Neutrophil (primary cell): ENCODE measurements around the gene ANKFY1.
A peak's percentile ranks its signal among the peaks of the same experiment; 100 is the strongest.

Experiments
- H3K27ac ChIP-seq: fragments of 200-600 bp; sonication (generic); 2 replicates; pipeline ENCODE4 v1.5.1; 2016; ENCODE audit warnings: mild to moderate bottlenecking, moderate library complexity
- H3K27me3 ChIP-seq: fragments of 200-600 bp; sonication (generic); 2 replicates; pipeline ENCODE4 v1.6.0; 2016; ENCODE audit warnings: mild to moderate bottlenecking
- H3K36me3 ChIP-seq: fragments of 200-600 bp; sonication (generic); 2 replicates; pipeline ENCODE4 v1.5.1; 2017
- H3K4me1 ChIP-seq, 2 experiments: fragments of 200-600 bp in 1 of 2; sonication (generic) in 1 of 2; 1 replicate in 1 of 2; 2 replicates in 1 of 2; pipeline versions ENCODE4 v1.5.1 to v1.6.1; 2013 to 2016; ENCODE audit warnings: low read depth in 1 of 2, low read length in 1 of 2, mild to moderate bottlenecking in 1 of 2, moderate library complexity in 1 of 2; ENCODE audit not compliant: control insufficient read depth in 1 of 2, insufficient read depth in 1 of 2
- H3K4me3 ChIP-seq, 2 experiments: fragments of 200-600 bp in 1 of 2; sonication (generic) in 1 of 2; 1 replicate in 1 of 2; 2 replicates in 1 of 2; pipeline ENCODE4 v1.5.1; 2013 to 2016; ENCODE audit warnings: low read depth in 1 of 2, low read length in 1 of 2, mild to moderate bottlenecking in 1 of 2, moderate library complexity in 1 of 2
- H3K9me3 ChIP-seq: fragments of 200-600 bp; sonication (generic); 2 replicates; pipeline ENCODE4 v1.5.1; 2016
- TF ChIP-seq, protein P1 (sequence below): fragments of 200-600 bp; sonication (generic); IDR thresholded peaks from 2 replicates; pipeline ENCODE4 v1.5.1; 2016; ENCODE audit warnings: antibody characterized with exemption

ANKFY1 gene

DNA sequence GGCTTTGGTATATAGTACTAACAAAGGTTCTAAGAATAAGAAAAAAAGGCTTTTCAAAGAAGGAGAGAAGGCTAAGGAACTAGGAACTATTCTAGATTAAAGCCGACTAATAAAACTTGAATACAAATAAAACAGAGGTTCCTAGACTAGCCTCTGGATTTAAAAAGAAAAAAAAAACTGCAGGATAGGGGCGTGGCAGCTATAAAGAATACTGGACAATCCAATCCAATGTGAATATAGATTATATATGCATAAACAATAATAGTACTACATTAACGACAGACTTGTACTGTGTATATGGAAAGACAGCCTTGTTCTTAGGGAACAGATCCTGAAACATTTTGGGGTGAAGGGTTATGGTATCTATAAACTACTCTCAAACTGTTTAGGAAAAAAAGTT is 23.9 kb upstream of the ANKFY1 start:
- no peak overlapping the region for H3K4me3 ChIP-seq
- no peaks in the 10 kb centered on the region for H3K4me1 ChIP-seq
- H3K36me3 ChIP-seq: peaks cover 28% of the 10 kb centered on the region
- no peaks in the 10 kb centered on the region for H3K9me3 ChIP-seq
- H3K27ac ChIP-seq: no peak overlapping the region
- TF ChIP-seq, protein P1, sequence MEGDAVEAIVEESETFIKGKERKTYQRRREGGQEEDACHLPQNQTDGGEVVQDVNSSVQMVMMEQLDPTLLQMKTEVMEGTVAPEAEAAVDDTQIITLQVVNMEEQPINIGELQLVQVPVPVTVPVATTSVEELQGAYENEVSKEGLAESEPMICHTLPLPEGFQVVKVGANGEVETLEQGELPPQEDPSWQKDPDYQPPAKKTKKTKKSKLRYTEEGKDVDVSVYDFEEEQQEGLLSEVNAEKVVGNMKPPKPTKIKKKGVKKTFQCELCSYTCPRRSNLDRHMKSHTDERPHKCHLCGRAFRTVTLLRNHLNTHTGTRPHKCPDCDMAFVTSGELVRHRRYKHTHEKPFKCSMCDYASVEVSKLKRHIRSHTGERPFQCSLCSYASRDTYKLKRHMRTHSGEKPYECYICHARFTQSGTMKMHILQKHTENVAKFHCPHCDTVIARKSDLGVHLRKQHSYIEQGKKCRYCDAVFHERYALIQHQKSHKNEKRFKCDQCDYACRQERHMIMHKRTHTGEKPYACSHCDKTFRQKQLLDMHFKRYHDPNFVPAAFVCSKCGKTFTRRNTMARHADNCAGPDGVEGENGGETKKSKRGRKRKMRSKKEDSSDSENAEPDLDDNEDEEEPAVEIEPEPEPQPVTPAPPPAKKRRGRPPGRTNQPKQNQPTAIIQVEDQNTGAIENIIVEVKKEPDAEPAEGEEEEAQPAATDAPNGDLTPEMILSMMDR: no peak
- H3K27me3 ChIP-seq: no peaks in the 10 kb centered on the region

DNA sequence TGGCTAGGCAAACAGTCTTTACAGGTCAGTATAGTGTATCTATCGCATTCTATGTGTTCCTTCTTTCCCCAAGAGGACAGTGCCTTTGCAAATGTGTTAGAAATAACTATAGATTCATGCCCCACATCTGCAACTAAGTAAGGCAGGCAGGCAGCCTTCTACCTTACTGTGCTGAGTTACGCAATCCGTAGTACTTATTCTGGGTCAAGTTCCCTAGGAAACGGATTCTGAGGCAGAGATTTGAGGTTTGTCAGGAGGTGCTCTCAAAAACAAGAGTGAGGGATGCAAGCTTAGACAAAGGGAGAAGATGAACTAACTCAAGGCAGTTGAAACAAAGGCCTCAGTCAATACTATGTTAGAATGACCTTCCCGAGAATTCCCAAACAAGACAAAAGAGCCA is 12.7 kb upstream of the ANKFY1 start:
- no peaks in the 10 kb centered on the region for H3K27me3 ChIP-seq
- H3K9me3 ChIP-seq: no peaks in the 10 kb centered on the region
- H3K4me1 ChIP-seq: peaks cover 19 to 20% of the 10 kb centered on the region in 2 experiments
- TF ChIP-seq, protein P1: no peak
- peaks cover 24% of the 10 kb centered on the region for H3K36me3 ChIP-seq
- no peak overlapping the region for H3K4me3 ChIP-seq
- no peak overlapping the region for H3K27ac ChIP-seq

DNA sequence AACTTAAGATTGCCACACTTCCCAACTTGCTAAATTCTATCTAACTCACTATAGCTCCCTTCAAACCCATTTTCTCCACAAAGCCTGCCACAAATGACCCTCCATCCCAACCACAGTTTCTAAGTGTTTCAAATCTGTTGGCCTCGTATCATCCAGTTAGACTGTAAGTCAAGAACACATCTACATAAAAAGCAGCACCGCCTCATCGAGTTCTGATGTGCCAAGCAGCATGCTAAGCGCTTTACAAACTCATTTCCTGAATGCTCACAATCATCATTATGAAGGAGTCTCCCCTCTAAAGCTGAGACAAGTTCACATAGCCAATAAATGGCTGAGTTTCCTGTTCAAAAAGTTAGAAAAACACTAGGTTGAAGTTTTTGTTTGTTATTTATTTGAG is 9.2 kb upstream of the ANKFY1 start:
- no peaks in the 10 kb centered on the region for H3K27me3 ChIP-seq
- peak overlapping the region; percentile 75 for H3K27ac ChIP-seq
- TF ChIP-seq, protein P1: no peak
- H3K9me3 ChIP-seq: no peaks in the 10 kb centered on the region
- no peak overlapping the region for H3K4me3 ChIP-seq
- H3K4me1 ChIP-seq: peaks cover 19 to 20% of the 10 kb centered on the region in 2 experiments
- peaks cover 27% of the 10 kb centered on the region for H3K36me3 ChIP-seq

DNA sequence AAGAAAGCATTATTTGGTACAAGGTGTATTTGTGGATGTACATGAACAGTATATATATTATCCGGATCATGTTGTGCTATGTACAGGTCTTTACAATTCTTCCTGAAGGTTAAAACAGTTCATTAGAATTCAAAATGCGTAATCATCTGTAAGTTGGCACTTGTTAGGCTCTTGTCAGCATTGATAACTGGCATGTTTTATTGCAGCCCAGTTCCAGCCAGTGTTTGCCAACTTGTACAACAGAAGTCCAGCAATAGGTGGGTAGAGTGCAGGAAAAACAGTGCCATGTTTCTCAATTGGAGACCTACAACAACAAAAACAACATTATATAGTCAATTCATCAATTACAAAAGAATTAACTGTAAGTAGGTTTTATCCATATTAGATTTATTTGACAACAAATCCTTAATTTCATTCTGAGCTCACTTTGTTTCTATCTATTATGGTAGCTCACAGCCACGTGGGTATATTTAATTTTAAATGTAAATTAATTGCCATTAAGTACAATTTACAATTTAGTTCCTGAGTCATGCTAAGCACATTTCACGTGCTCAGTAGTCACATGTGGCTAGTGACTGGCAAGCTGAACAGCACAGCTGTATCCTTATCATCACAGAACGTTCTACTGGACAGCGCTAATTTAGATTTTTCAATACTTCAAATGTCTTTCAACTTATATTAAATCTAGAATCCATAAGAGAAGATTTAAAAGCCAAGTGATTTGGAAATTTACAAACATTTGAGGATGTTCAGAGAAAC is 8.6 kb upstream of the ANKFY1 start:
- H3K27ac ChIP-seq: peak overlapping the region; percentile 75
- TF ChIP-seq, protein P1: no peak
- peaks cover 27% of the 10 kb centered on the region for H3K36me3 ChIP-seq
- no peak overlapping the region for H3K4me3 ChIP-seq
- H3K9me3 ChIP-seq: no peaks in the 10 kb centered on the region
- peaks cover 19 to 20% of the 10 kb centered on the region in 2 experiments for H3K4me1 ChIP-seq
- no peaks in the 10 kb centered on the region for H3K27me3 ChIP-seq

DNA sequence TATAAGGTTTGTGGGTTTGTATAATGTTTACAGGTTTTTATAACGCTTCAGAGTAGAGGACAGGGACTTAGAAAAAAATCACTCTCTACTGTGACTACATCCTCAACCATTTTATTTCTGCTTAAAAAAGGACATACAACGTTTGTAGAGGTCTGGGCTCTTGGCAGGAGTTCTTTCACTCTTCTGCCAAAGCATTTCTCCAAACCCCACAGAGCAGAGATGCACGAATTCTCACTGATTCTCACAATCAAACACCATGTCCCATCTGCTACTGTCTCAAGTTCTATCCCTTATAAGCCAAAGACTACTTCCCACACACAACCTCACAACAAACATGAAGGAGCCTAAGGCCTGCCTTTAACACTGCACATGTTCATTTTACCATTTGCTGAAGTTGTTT is 7.0 kb upstream of the ANKFY1 start:
- peaks cover 20% of the 10 kb centered on the region for H3K36me3 ChIP-seq

More for the DNA sequence above, 7.0 kb upstream of the ANKFY1 start:
- Histone ChIP-seq H3K9me3 (no peaks in the 10 kb centered on the region), H3K27ac (no peak overlapping the region), H3K4me1 (peaks cover 19 to 20% of the 10 kb centered on the region in 2 experiments), H3K4me3 (no peak overlapping the region), H3K27me3 (no peaks in the 10 kb centered on the region)
- TF ChIP-seq, protein P1: no peak
